AG10803 (cell line): ENCODE measurements around the gene ZNF177.

Experiments used
- DNase-seq: peaks from one replicate; pipeline ENCODE4 v3.0.0; 2010; ENCODE audit warnings: low read depth
- H3K4me3 ChIP-seq: 2 replicates; pipeline ENCODE4 v1.5.1; 2011; ENCODE audit warnings: mild to moderate bottlenecking, low read length, control low read depth
- TF ChIP-seq, protein P1 (sequence below): conservative IDR thresholded peaks from 2 replicates; pipeline ENCODE4 v1.5.1; 2011; ENCODE audit warnings: mild to moderate bottlenecking, low read length, control low read depth, inconsistent platforms

ZNF177 gene

DNA sequence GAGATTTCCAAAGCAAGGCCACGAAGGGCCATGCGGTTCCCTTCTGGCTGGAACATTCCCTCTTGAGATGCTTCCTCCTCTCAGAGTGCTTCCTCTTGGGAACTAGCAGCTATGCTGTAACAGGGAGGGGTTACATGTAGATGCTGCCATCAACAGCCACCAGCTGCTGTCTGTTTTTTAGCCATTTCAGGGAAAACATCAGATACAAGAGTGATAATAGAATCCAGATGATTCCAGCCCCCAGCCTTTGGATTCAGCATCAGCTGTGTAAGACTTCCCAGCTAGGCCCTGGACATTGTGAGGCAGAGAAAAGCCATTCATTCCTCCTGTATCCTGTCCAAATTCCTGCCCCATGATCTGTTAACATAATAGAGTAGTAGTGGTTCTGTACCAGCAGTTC, 8.2 kb upstream of the ZNF177 start:
- TF ChIP-seq, protein P1, sequence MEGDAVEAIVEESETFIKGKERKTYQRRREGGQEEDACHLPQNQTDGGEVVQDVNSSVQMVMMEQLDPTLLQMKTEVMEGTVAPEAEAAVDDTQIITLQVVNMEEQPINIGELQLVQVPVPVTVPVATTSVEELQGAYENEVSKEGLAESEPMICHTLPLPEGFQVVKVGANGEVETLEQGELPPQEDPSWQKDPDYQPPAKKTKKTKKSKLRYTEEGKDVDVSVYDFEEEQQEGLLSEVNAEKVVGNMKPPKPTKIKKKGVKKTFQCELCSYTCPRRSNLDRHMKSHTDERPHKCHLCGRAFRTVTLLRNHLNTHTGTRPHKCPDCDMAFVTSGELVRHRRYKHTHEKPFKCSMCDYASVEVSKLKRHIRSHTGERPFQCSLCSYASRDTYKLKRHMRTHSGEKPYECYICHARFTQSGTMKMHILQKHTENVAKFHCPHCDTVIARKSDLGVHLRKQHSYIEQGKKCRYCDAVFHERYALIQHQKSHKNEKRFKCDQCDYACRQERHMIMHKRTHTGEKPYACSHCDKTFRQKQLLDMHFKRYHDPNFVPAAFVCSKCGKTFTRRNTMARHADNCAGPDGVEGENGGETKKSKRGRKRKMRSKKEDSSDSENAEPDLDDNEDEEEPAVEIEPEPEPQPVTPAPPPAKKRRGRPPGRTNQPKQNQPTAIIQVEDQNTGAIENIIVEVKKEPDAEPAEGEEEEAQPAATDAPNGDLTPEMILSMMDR: no peak
- DNase-seq: peak; percentile 11
- H3K4me3 ChIP-seq: no peak overlapping the region

DNA sequence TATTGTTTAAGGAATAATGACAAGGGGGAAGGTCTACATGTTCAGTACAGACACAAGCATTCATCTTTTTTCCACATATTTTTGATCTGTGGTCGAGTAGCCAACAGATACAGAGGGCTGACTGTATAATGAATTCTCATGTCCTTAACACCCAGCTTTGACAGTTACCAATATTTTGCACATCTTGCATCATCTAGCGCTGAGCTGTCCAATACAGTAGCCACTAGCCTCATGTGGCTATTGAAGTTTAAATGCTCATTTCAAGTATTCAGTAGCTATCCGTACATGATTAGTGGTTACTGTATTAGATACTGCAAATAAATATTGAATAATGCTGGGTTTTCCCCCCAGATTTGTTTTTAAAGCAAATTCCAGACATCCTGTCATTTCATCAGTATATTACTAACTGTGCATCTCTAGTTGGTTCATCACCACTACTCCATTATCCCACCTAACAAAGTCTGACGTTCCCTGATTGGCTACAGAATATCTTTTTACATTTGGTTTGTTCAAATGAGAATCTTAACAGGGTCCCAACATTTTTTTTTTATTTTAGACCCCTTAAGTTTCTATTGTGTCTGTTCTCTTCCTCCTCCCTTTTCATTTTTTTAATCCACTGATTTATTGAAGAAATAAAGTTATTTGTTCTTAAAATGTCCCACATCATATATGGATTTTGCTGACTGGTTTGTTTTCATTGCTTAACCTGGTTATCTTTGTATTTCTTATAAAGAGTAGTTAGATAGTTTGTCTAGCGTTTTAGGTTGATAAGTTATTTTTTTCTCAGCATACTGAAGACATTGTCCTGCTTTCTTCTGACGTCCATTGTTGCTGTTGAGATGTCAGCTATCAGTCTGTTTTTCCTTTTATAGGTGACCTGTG, 8.2 kb downstream of the ZNF177 start:
- DNase-seq: no peak
- no peak overlapping the region for H3K4me3 ChIP-seq
- TF ChIP-seq, protein P1: no peak

DNA sequence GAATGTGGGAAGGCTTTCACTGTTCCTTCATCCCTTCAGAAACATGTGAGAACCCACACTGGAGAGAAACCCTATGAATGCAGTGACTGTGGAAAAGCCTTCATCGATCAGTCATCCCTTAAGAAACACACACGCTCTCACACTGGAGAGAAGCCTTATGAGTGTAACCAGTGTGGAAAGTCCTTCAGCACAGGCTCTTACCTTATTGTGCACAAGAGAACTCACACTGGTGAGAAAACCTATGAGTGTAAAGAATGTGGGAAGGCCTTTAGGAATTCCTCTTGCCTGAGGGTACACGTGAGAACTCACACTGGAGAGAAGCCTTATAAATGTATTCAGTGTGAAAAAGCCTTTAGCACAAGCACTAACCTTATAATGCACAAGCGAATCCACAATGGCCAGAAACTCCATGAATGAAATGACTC, 18.6 kb downstream of the ZNF177 start:
- DNase-seq: no peak
- H3K4me3 ChIP-seq: no peak overlapping the region
- TF ChIP-seq, protein P1: no peak

DNA sequence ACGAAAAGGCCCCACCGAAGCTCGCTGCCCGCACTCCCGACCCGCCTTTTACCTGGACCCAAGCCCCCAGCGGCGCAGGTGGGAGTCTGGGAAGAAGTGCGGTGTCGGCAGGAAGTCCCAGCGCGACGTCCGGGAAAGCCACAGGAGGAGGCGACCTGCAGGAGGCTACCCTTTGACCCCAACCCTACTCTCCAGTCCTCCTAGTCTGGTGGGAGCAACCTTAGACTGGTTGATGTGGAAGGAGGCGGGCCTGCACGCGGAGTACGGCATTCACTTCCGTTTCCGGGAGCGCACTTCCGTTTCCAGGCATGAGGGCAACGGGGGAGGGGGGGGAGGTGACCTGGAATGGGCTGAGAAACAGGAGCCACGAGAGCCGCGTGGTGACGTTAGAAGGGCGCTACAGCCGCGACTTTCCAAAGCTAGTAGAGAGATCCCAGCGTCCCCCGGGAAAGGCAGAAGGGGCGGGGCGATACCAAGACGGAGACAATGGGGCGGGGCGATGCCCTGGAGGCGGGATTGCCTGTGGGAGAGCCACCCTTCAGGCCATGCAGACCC, 44.1 kb downstream of the ZNF177 start:
- peak overlapping the region; percentile 87 for H3K4me3 ChIP-seq
- DNase-seq: peak; percentile 84
- TF ChIP-seq, protein P1: no peak

DNA sequence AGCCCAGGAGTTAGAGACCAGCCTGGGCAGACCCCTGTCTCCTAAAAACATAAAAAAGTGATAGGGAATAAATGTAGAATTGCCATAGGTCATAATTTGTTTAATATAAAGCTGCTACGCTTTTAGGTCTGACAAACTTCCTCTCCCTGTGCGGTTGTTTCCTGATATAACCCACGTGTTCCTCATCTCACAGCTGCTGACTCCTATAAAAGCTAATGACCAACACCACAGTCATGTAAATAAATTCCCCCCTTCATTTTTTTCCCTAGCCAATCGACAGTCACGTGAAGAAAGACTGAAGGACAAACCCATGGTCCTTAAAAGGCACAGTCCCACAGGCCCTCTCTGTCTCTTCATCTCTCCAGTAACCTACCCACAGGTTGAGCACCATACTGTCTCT, 45.0 kb downstream of the ZNF177 start:
- TF ChIP-seq, protein P1: no peak
- no peak for DNase-seq
- no peak overlapping the region; the same call in 1 of the 2 replicates for H3K4me3 ChIP-seq

DNA sequence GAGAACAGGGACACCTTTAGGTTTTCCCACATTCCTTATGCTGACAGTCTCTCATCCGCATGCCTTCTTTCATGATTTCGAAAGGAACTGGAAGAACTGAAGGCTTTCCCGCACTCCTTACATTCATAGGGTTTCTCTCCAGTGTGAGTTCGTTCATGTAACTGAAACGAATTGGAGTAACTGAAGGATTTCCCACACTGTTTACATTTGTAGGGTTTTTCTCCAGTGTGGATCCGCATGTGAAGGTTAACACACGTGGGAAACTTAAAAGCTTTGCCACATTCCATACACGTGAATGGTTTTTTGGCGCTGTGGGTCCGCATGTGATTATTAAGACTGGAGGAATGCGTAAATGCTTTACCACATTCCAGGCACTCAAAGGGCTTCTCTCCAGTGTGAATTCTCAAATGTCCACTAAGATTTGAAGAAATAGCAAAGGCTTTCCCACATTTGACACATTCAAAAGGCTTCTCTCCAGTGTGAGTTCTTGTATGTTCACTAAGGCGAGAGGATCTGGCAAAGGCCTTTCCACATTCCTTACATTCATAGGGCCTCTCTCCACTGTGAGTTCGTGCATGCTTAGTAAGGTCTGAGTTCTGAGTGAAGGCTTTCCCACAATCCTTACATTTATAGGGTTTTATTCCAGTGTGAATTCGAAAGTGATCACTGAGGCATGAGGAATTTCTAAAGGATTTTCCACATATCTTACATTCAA, 50.6 kb downstream of the ZNF177 start:
- H3K4me3 ChIP-seq: no peak overlapping the region
- no peak for DNase-seq
- TF ChIP-seq, protein P1: no peak
